Heart right ventricle (tissue), 16 donors: ENCODE results near the gene C1R. TPM values are rescaled to one million over a fixed set of nuclear protein-coding genes. Genes with fewer than 3 reads are reported as not detected.

ENCODE experiments used
- ATAC-seq, 8 donors: fragments of 200-7000 bp; cut with Tn5 transposase; one replicate each; pipeline ENCODE4 v1.9.1; 2020; ENCODE audit warnings: mild to moderate bottlenecking in 8 of 8, moderate library complexity in 8 of 8, moderate number of reproducible peaks in 1 of 8
- DNase-seq, 2 donors: peaks; one replicate each; pipeline ENCODE4 v3.0.0-alpha.2; 2020
- H3K27ac ChIP-seq, 10 donors: fragments of 200-600 bp; sonication (generic) in 2 of 10; one replicate each; pipeline versions ENCODE4 v1.5.0 to v1.8.0; 2020 to 2022; ENCODE audit warnings: mild to moderate bottlenecking in 3 of 10
- H3K27me3 ChIP-seq, 7 donors: fragments of 200-600 bp; one replicate each; pipeline ENCODE4 v1.8.0; 2021 to 2022; ENCODE audit warnings: mild to moderate bottlenecking in 2 of 7
- H3K36me3 ChIP-seq, 9 donors: fragments of 200-600 bp; sonication (generic) in 1 of 9; one replicate each; pipeline versions ENCODE4 v1.5.0 to v1.8.0; 2020 to 2022; ENCODE audit warnings: mild to moderate bottlenecking in 2 of 9
- H3K4me1 ChIP-seq, 9 donors: fragments of 200-600 bp; sonication (generic) in 1 of 9; one replicate each; pipeline versions ENCODE4 v1.5.0 to v1.8.0; 2020 to 2022; ENCODE audit warnings: mild to moderate bottlenecking in 4 of 9
- H3K4me3 ChIP-seq, 10 donors: fragments of 200-600 bp; sonication (generic) in 2 of 10; one replicate each; pipeline versions ENCODE4 v1.5.0 to v1.8.0; 2020 to 2022; ENCODE audit warnings: mild to moderate bottlenecking in 7 of 10, moderate library complexity in 2 of 10
- H3K9me3 ChIP-seq, 11 donors: fragments of 200-600 bp in 10 of 11; sonication (generic) in 2 of 11; one replicate each; pipeline versions ENCODE4 v1.5.0 to v1.8.0; 2013 to 2022; ENCODE audit warnings: mild to moderate bottlenecking in 2 of 11, control low read depth in 1 of 11, moderate library complexity in 1 of 11
- CTCF ChIP-seq, 9 donors: fragments of 200-600 bp; sonication (generic) in 2 of 9; IDR thresholded peaks; one replicate each; pipeline versions ENCODE4 v1.5.0 to v1.8.0; 2021 to 2022; ENCODE audit warnings: antibody characterized with exemption in 9 of 9, mild to moderate bottlenecking in 5 of 9, moderate library complexity in 1 of 9
- WGBS, 2 donors: extraction: QIAGEN DNeasy Blood & Tissue Kit; methylation state at CpG; one replicate each; pipeline ENCODE4 v1.1.7; 2013; ENCODE audit warnings: inconsistent platforms in 1 of 2; 5-methylcytosine and 5-hydroxymethylcytosine counted together
- intact Hi-C, 10 donors: fragments of 100-400 bp; cut with DNase I; formaldehyde crosslinking; loops; one replicate each; pipeline versions ENCODE4 v1.11.1 to v1.14.2; 2022
- polyA plus RNA-seq, 2 donors: library from polyadenylated mRNA; stranded (reverse); fragments of 200-250 nt; gene quantifications; one replicate each; pipeline ENCODE4 v1.2.3, GENCODE V29; 2013
- total RNA-seq, 10 donors: library from RNA; stranded (reverse); fragmentation: NEBNext Ultra II Directional in 3 of 10; extraction: Animal tissue kit (Norgen Biotek cat#: 25700) in 3 of 10; gene quantifications; one replicate each; pipeline versions ENCODE4 v1.2.1 to v1.2.4, GENCODE V29; 2021 to 2023
- donor health status: Arrhythmogenic right ventricular cardiomyopathy.
- donor health status: ischemic (EF 13 %, LVEDD 7.1; RV severe dilation, severe dysfunction).
- donor health status: healthy with polysubstance abuse.
- donor health status: DM: no; HTN: yes; CAD: no.
- donor health status: DM: no; HTN: no; CAD: no.
- donor health status: ischemic (EF 25% LVEDD 6.9; RV normal size, moderate dysfunction).
- donor health status: ischemic (EF 25% LVEDD 5.7; RV mildly dilated, moderate dysfunction).
- donor health status: healthy.
- donor health status: DM: yes; HTN: yes; CAD: no.
- donor health status: Ischemic cardiomyopathy.
- donor health status: ischemic (EF 35%, LVEDD 5.7; RV mildly dilated, moderate dysfunction).
- donor health status: nonischemic (EF 11% LVEDD 7.7; RV severe dilation, severe dysfunction).
- donor health status: DM: yes; HTN: yes; CAD: no.
- donor health status: PGD.
- donor health status: ischemic (EF 29% LVEDD 5.4; RV normal size, mild dysfunction).
- donor health status: nonischemic (EF 23%, LVEDD 6.1; RV moderate dilation, normal function).

The C1R gene
- total and polyA plus RNA-seq, 12 donors = 19.9 to 238 (median 71.9) TPM

- 91 to 92% methylated on average over 14 of the region's 14 CpGs for WGBS, 2 donors
- no peak overlapping the region for H3K27ac ChIP-seq
- TF ChIP-seq CTCF (IDR thresholded peaks at IDR 0.05) = no peak
- H3K4me3 ChIP-seq = no peak overlapping the region
- peaks cover 0 to 13% (median 3%) of the 10 kb centered on the region in 11 donors for H3K9me3 ChIP-seq
- no peak for ATAC-seq
- no peaks in the 10 kb centered on the region for H3K27me3 ChIP-seq
- H3K4me1 ChIP-seq = peaks cover 0 to 43% (median 5%) of the 10 kb centered on the region in 9 donors
- peaks cover 0 to 56% (median 0%) of the 10 kb centered on the region in 9 donors for H3K36me3 ChIP-seq
- DNase-seq = no peak
- intact Hi-C loops = loop anchor here in 2 of 10 donors (10.0 kb wide), 2 partner anchors 49 to 159 kb away; partner anchors contain the start of genes C12orf57 (in 1 of the 2) and RNU7-1 (in 1 of the 2)
Observed at GRCh38 chr12:7103837-7104584, 11.8 kb upstream of the C1R start.

GRCh38 chr12:7102582-7102981 is 10.3 kb upstream of the C1R start:
- peaks cover 0 to 13% (median 3%) of the 10 kb centered on the region in 11 donors for H3K9me3 ChIP-seq
- no peak overlapping the region for H3K4me3 ChIP-seq
- no peak for TF ChIP-seq CTCF (IDR thresholded peaks at IDR 0.05)
- DNase-seq = no peak
- H3K27me3 ChIP-seq = no peaks in the 10 kb centered on the region
- WGBS, 2 donors = 80 to 84% methylated on average over 3 of the region's 3 CpGs
- intact Hi-C loops = loop anchor here in 2 of 10 donors (10.0 kb wide), 2 partner anchors 48 to 158 kb away; partner anchors contain the start of genes C12orf57 (in 1 of the 2) and RNU7-1 (in 1 of the 2)
- H3K27ac ChIP-seq = no peak overlapping the region
- H3K4me1 ChIP-seq = peaks cover 0 to 34% (median 0%) of the 10 kb centered on the region in 9 donors
- H3K36me3 ChIP-seq = peaks cover 0 to 71% (median 0%) of the 10 kb centered on the region in 9 donors
- ATAC-seq = no peak

DNA sequence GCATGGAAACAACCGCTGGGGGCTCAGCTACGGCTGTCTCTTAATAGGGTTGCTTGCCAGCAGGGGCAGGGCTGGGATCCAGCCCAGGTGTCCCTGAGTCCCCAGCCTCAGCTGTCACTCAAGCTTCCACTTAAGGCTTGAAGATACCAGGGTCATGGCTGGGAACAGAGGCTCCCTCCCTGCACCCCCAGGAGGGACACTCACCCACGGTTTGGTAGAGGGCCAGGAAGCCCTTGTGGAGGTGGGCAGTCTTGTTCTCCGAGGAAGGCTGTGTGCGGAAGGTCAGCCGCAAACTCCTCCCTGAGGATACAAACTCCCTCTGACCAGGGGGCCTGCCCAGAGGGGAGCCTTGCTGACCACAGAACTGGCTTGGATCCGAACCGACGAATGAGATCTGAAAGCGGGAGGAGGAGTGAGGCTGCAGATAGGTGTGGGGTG is 9.5 kb upstream of the C1R start:
- no peak for DNase-seq
- intact Hi-C loops = loop anchor here in 2 of 10 donors (10.0 kb wide), 2 partner anchors 47 to 157 kb away; partner anchors contain the start of genes C12orf57 (in 1 of the 2) and RNU7-1 (in 1 of the 2)
- Histone ChIP-seq H3K4me1 (peaks cover 0 to 26% (median 0%) of the 10 kb centered on the region in 9 donors), H3K9me3 (peaks cover 0 to 13% (median 3%) of the 10 kb centered on the region in 11 donors), H3K36me3 (peaks cover 0 to 78% (median 0%) of the 10 kb centered on the region in 9 donors), H3K27me3 (no peaks in the 10 kb centered on the region), H3K27ac (peak overlapping the region in 2 of 10 donors; percentile 21 to 26), H3K4me3 (no peak overlapping the region)
- no peak for TF ChIP-seq CTCF (IDR thresholded peaks at IDR 0.05)
- peak in 6 of 8 donors; percentile 22 to 67 (median 39) for ATAC-seq
- WGBS, 2 donors = 69 to 78% methylated on average over 10 of the region's 10 CpGs

GRCh38 chr12:7101047-7101693 is 8.9 kb upstream of the C1R start:
- 89 to 92% methylated on average over 4 of the region's 4 CpGs for WGBS, 2 donors
- Histone ChIP-seq H3K36me3 (peaks cover 0 to 78% (median 0%) of the 10 kb centered on the region in 9 donors), H3K4me1 (peaks cover 0 to 24% (median 0%) of the 10 kb centered on the region in 9 donors), H3K27ac (peak overlapping the region in 2 of 10 donors; percentile 21 to 26), H3K9me3 (peaks cover 0 to 8% (median 1%) of the 10 kb centered on the region in 11 donors), H3K27me3 (no peaks in the 10 kb centered on the region), H3K4me3 (no peak overlapping the region)
- ATAC-seq (peak in 2 of 8 donors; percentile 18 to 34), DNase-seq (no peak)
- intact Hi-C loops = loop anchor here in 2 of 10 donors (10.0 kb wide), 2 partner anchors 46 to 156 kb away; partner anchors contain the start of genes C12orf57 (in 1 of the 2) and RNU7-1 (in 1 of the 2)
- no peak for TF ChIP-seq CTCF (IDR thresholded peaks at IDR 0.05)
